GM12874 (cell line): ENCODE data around the gene RNF220.

Experiments used
- TF ChIP-seq, protein P1 (sequence below): IDR thresholded peaks from 2 replicates; pipeline ENCODE4 v1.5.1; 2011; ENCODE audit warnings: low read depth, mild to moderate bottlenecking, control low read depth, low read length, moderate library complexity; ENCODE audit not compliant: insufficient read depth

Gene RNF220

GRCh38 chr1:44609412-44609767 lies 204.3 kb downstream of the RNF220 start:
- TF ChIP-seq, protein P1, sequence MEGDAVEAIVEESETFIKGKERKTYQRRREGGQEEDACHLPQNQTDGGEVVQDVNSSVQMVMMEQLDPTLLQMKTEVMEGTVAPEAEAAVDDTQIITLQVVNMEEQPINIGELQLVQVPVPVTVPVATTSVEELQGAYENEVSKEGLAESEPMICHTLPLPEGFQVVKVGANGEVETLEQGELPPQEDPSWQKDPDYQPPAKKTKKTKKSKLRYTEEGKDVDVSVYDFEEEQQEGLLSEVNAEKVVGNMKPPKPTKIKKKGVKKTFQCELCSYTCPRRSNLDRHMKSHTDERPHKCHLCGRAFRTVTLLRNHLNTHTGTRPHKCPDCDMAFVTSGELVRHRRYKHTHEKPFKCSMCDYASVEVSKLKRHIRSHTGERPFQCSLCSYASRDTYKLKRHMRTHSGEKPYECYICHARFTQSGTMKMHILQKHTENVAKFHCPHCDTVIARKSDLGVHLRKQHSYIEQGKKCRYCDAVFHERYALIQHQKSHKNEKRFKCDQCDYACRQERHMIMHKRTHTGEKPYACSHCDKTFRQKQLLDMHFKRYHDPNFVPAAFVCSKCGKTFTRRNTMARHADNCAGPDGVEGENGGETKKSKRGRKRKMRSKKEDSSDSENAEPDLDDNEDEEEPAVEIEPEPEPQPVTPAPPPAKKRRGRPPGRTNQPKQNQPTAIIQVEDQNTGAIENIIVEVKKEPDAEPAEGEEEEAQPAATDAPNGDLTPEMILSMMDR, result peak; percentile 36; the same call in 1 of the 2 replicates

DNA sequence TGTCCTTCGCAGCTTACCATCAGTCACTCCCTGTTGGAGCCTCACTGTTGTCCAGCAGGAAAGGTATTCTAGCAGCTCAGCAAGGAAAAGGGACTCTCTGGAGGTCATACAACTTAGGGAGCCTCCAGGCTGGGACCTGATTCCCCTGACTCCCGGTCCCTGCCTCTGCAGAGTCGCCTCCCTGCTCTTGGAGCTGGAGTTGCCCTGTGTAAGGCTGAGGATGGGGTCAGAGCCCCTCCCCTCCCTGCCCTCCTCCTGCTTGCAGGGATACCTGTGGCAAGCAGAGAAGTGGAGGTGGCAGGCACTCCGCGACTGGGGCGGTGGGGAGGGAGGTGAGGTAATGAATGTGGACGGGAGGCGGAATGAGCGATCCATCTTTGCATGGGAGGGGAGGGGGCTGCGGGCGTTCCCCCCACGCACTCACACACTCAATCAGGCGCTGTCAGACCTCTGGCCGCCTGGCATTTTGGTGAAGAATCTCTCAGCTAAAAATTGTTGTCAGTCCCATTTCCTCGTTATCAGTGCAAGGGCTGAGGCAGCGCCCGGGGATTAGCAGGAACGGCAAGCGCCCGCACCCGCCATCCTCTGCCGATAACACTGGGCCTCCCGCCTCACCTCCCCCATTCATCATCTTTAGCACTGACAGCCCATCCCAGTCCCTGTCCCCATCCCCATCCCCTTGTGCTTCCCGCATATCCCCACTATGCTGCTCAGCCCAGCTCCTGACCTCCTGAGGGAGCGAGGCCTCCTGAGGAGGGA lies 204.9 kb downstream of the RNF220 start:
- TF ChIP-seq, protein P1, result no peak

- TF ChIP-seq, protein P1, result no peak
Measured at GRCh38 chr1:44610527-44611148, 205.6 kb downstream of the RNF220 start.

- TF ChIP-seq, protein P1, result no peak
Measured at GRCh38 chr1:44611419-44611818, 206.4 kb downstream of the RNF220 start.

DNA sequence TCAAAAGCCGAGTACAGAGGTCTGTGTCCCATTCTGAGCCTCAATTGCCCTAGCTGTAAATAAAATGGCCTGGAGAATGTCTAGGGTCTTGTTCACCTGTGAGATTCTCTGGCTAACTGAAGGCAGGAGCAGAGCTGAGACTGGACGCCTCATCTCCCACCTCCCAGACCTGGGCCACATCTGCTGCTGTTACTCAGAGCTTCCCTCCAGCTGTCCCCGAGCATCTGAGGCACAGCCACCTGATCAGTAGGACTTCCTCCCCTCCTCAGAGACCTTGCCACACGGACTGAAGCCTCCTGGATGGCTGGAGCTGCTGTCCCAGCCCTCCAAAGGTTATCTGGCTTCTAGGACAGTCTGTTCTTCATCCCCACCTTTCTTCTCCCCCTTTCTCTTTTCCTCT lies 206.8 kb downstream of the RNF220 start:
- TF ChIP-seq, protein P1, result no peak

GRCh38 chr1:44613941-44614340 lies 208.9 kb downstream of the RNF220 start:
- TF ChIP-seq, protein P1, result no peak

GRCh38 chr1:44616284-44616990 lies 211.4 kb downstream of the RNF220 start:
- TF ChIP-seq, protein P1, result no peak
